Measurements from ENCODE around the gene MNX1.

DNA sequence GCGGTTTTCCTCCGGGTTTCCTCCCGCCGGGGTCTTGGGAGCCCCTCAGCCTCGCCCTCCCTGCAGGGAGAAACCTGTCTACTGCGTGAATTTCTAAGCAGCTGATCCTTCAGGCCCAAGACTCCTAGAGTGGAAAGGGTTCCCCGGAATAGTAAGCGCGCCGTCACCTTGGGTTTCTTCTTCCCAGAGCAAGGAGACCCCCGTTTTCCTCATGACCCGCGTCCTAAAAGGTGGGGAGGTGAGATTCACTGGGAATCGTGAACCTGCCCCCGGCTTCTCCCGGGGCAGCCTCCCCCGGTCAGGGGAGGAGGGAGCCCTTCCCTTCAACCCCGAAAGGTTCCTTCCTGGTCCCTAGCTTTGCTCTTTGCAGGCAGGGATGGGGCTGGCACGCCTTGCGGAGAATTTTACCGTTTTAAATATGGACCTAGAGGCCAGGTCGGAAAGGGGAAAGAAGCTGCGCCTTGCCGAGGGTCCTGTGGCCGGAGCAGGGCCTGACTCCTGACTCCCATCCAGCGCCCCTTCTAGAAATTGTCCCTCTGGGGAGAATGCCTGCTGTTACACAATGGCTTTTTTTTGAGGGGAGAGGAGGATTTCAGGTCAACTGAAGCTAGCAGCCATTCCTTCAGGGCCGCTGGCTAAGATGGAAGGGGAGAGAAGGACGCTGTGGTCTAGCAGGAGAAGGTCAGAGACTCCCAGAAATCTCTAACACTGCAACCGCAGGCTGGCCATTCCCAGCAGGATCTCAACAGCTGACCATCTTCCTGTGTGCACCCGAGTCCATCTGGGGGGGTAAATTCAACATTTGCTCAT is 11.6 kb upstream of the MNX1 start:
- TF ChIP-seq EP300 (IDR thresholded peaks at IDR 0.05; ENCODE audit: borderline replicate concordance in 1 of 2, control insufficient read depth in 1 of 2, low read depth in 2 of 2, low read length in 2 of 2) (no peak), MYC (IDR thresholded peaks at IDR 0.05; ENCODE audit: insufficient read depth, insufficient read length, insufficient replicate concordance, low read length, severe bottlenecking) (no peak)
